Measurements from ENCODE around the gene ROBO1.

ROBO1 gene

DNA sequence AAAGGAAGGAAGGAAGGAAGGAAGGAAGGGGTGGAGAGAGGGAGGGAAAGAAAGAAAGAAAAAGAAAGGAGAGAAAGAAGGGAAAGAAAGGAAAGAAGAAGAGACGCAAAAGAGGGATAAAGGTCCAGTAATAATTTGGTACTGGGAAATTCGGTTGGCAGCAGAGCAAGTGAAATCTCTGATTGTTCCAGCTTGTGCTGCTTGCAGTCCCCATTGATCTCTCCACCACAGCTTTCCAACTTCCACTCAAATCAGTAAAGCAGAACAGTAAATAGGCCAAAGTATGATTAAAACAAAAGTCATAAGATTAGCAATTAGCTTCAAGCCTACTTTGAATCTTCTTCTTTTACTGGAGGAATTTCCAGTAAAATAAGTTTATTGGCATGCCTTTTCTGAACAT, 357.2 kb downstream of the ROBO1 start:
- no peak for DNase-seq (ENCODE audit: extremely low spot score)
- no peak for TF ChIP-seq LEF1 (IDR thresholded peaks at IDR 0.05; ENCODE audit: borderline replicate concordance)
- TF ChIP-seq SP1 (IDR thresholded peaks at IDR 0.05) = no peak
- no peak for TF ChIP-seq BHLHE40 (IDR thresholded peaks at IDR 0.05; ENCODE audit: borderline replicate concordance)
- no peak for TF ChIP-seq FOXA1 (IDR thresholded peaks at IDR 0.05)
- TF ChIP-seq, protein P1, sequence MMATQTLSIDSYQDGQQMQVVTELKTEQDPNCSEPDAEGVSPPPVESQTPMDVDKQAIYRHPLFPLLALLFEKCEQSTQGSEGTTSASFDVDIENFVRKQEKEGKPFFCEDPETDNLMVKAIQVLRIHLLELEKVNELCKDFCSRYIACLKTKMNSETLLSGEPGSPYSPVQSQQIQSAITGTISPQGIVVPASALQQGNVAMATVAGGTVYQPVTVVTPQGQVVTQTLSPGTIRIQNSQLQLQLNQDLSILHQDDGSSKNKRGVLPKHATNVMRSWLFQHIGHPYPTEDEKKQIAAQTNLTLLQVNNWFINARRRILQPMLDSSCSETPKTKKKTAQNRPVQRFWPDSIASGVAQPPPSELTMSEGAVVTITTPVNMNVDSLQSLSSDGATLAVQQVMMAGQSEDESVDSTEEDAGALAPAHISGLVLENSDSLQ (IDR thresholded peaks at IDR 0.05) = no peak
- no peak for TF ChIP-seq ELF4 (IDR thresholded peaks at IDR 0.05)
- no peak for TF ChIP-seq FOXK2 (IDR thresholded peaks at IDR 0.05)
- CTCF ChIA-PET = no interaction called here

DNA sequence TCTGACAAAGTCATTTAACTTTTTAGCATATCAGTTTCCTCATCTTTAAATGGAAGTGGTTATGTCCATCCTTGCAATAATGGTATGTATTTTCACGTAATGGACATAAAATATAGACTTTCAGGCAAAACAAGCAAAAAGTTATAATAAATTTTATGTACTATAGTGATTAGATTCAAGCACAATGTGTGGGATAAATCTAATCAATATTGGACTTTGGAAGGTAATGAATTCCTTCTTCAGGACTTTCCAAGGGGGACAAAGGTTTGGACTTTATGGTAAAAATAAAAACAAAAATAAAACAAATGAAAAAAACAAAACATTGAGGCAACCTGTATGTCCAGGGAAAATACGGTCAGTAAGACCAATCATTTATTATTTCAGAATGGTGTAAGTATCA, 357.7 kb downstream of the ROBO1 start:
- ChIA-PET CTCF (no interaction called here), POLR2A (no interaction called here)
- DNase-seq (ENCODE audit: extremely low spot score) = no peak
- no peak for TF ChIP-seq ZNF384 (IDR thresholded peaks at IDR 0.05)
- no peak for TF ChIP-seq ARNT (IDR thresholded peaks at IDR 0.05)

More for the DNA sequence above, 357.2 kb downstream of the ROBO1 start:
- POLR2A ChIA-PET = no interaction called here

DNA sequence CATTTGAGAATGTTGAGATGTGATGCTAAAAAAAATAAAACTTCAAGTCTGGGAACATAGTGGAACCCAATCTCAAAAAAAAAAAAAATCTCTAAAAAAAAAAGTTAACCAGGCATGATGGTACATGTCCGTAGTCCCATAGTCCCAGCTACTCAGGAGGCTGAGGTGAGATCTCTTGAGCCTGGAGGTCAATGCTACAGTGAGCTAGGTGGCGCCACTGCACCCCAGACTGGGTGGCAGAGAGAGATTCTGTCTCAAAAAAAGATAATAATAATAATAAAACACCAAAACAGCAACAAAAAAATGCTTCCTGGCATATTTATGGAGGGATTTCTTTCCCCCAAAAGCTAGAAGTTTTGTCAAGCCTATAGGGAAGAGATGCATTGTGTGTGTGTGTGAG, 361.6 kb downstream of the ROBO1 start:
- ChIA-PET POLR2A (no interaction called here), CTCF (interaction anchor here (0.6 kb wide), 2 partner anchors 112 to 533 kb away, joined by 3 to 4 read pairs; no protein-coding TSS in a partner anchor)
- TF ChIP-seq SUZ12 (IDR thresholded peaks at IDR 0.05) (no peak), ELF4 (IDR thresholded peaks at IDR 0.05) (no peak), FOXK2 (IDR thresholded peaks at IDR 0.05) (no peak), FOXM1 (IDR thresholded peaks at IDR 0.05; ENCODE audit: borderline replicate concordance) (no peak), SP1 (IDR thresholded peaks at IDR 0.05) (no peak), FOXA1 (IDR thresholded peaks at IDR 0.05) (no peak), CTBP1 (IDR thresholded peaks at IDR 0.05; ENCODE audit: borderline replicate concordance) (no peak), NFRKB (IDR thresholded peaks at IDR 0.05) (no peak)
- TF ChIP-seq, protein P1 (IDR thresholded peaks at IDR 0.05) = no peak
- no peak for DNase-seq (ENCODE audit: extremely low spot score)

DNA sequence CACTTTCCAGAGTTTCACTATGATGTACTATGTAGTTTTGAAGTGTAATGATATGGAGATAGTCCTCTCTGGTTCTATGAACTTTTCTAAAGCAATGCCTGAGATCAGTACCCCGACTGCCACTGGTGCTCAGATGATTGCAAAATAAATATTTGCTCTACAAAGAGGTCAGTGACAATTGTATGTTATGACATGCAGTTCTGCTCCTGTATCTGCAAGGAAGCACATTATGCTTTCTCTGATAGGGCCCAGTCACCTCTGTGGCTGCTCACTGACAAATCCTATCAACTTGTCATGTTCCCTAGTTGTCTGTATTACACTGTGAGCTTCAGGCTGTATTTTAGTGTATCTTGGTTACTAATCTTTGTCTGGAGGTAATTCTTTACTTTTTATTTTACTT, 362.6 kb downstream of the ROBO1 start:
- DNase-seq (ENCODE audit: extremely low spot score) = no peak
- ChIA-PET POLR2A (no interaction called here), CTCF (no interaction called here)
- TF ChIP-seq NFRKB (IDR thresholded peaks at IDR 0.05) (no peak), FOXK2 (IDR thresholded peaks at IDR 0.05) (no peak), ZNF384 (IDR thresholded peaks at IDR 0.05) (no peak), LEF1 (IDR thresholded peaks at IDR 0.05; ENCODE audit: borderline replicate concordance) (no peak), SUZ12 (IDR thresholded peaks at IDR 0.05) (no peak), TARDBP (IDR thresholded peaks at IDR 0.05) (no peak), HDGF (IDR thresholded peaks at IDR 0.05; ENCODE audit: borderline replicate concordance) (no peak), BHLHE40 (IDR thresholded peaks at IDR 0.05; ENCODE audit: borderline replicate concordance) (no peak), L3MBTL2 (conservative IDR thresholded peaks at IDR 0.05) (no peak), FOXM1 (IDR thresholded peaks at IDR 0.05; ENCODE audit: borderline replicate concordance) (no peak), FOXA1 (IDR thresholded peaks at IDR 0.05) (no peak), ARNT (IDR thresholded peaks at IDR 0.05) (no peak), ELF4 (IDR thresholded peaks at IDR 0.05) (no peak), CTBP1 (IDR thresholded peaks at IDR 0.05; ENCODE audit: borderline replicate concordance) (no peak), SP1 (IDR thresholded peaks at IDR 0.05) (no peak)
- TF ChIP-seq, protein P1 (IDR thresholded peaks at IDR 0.05) = no peak

DNA sequence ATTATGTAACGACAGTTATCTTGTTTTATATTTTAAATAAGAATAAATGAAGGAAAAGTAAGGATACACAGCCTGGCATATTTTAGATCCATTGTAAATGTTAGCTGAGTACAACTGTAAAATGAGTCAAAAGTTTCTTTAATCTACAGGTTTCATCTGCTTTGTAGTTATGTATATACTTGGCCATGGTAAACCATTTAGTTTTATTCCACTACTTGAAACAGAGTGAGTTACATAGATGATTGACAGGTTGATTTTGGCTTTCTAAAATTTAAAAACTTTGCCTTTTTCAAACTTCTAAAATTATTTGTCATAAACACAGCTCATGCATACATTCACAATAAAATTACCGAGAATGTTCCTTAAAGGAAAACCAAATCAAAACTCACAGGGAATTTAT, 371.2 kb downstream of the ROBO1 start:
- CTCF ChIA-PET = no interaction called here
- no peak for DNase-seq (ENCODE audit: extremely low spot score)
- no peak for TF ChIP-seq SUZ12 (IDR thresholded peaks at IDR 0.05)
- no peak for TF ChIP-seq ARNT (IDR thresholded peaks at IDR 0.05)
- TF ChIP-seq ELF4 (IDR thresholded peaks at IDR 0.05) = no peak
- TF ChIP-seq CTBP1 (IDR thresholded peaks at IDR 0.05; ENCODE audit: borderline replicate concordance) = no peak
- no peak for TF ChIP-seq LEF1 (IDR thresholded peaks at IDR 0.05; ENCODE audit: borderline replicate concordance)
- no peak for TF ChIP-seq HDGF (IDR thresholded peaks at IDR 0.05; ENCODE audit: borderline replicate concordance)
- TF ChIP-seq, protein P1 (IDR thresholded peaks at IDR 0.05) = peak; percentile 61
- no peak for TF ChIP-seq BHLHE40 (IDR thresholded peaks at IDR 0.05; ENCODE audit: borderline replicate concordance)
- POLR2A ChIA-PET = no interaction called here

DNA sequence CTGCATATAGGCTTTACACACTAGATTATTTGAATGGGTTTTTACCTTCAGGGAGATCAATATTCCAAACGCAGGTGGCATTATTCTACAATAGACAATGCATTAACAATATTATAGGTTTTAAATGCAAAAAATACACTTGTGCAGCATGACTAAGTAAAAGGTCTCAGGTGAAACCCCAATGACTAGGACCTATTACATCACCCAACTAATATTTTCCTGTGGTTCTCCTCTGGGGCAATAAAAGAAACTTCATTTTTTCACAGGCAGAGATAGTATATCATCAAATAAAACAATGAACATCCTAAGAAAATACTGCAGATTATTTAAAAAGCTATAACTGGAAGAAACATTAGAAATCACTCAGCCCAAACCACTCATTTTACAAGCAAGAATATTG, 375.3 kb downstream of the ROBO1 start:
- no peak for TF ChIP-seq FOXA1 (IDR thresholded peaks at IDR 0.05)
- no peak for TF ChIP-seq LEF1 (IDR thresholded peaks at IDR 0.05; ENCODE audit: borderline replicate concordance)
- ChIA-PET POLR2A (no interaction called here), CTCF (no interaction called here)
- DNase-seq (ENCODE audit: extremely low spot score) = no peak

DNA sequence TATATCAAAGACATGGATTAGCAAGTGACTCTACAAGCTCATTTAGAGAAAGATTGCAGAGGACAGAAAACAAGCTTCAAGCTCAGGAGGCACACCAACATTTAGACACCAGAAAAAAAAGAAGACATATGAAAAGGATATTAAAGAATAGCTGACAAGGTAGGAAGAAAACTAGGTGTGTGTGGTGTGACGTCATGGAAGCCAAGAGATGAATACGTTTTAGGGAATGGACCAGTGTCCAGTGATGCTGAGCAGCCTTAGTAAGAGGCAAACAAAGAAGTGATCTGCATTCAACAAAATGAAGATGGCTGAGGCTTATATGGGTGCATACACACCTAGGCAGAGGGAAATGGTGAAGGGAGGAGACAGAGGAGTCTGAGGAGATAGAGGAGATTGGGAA, 377.4 kb downstream of the ROBO1 start:
- no peak for DNase-seq (ENCODE audit: extremely low spot score)
- TF ChIP-seq ZNF384 (IDR thresholded peaks at IDR 0.05) (no peak), FOXK2 (IDR thresholded peaks at IDR 0.05) (no peak), SP1 (IDR thresholded peaks at IDR 0.05) (no peak), ARNT (IDR thresholded peaks at IDR 0.05) (no peak), NFRKB (IDR thresholded peaks at IDR 0.05) (no peak), L3MBTL2 (conservative IDR thresholded peaks at IDR 0.05) (no peak), ELF4 (IDR thresholded peaks at IDR 0.05) (no peak), FOXM1 (IDR thresholded peaks at IDR 0.05; ENCODE audit: borderline replicate concordance) (no peak), SUZ12 (IDR thresholded peaks at IDR 0.05) (no peak), TARDBP (IDR thresholded peaks at IDR 0.05) (no peak), BHLHE40 (IDR thresholded peaks at IDR 0.05; ENCODE audit: borderline replicate concordance) (no peak), LEF1 (IDR thresholded peaks at IDR 0.05; ENCODE audit: borderline replicate concordance) (no peak), CTBP1 (IDR thresholded peaks at IDR 0.05; ENCODE audit: borderline replicate concordance) (no peak)
- ChIA-PET POLR2A (no interaction called here), CTCF (no interaction called here)
